ENCODE measurements around the gene DLGAP1.

DNA sequence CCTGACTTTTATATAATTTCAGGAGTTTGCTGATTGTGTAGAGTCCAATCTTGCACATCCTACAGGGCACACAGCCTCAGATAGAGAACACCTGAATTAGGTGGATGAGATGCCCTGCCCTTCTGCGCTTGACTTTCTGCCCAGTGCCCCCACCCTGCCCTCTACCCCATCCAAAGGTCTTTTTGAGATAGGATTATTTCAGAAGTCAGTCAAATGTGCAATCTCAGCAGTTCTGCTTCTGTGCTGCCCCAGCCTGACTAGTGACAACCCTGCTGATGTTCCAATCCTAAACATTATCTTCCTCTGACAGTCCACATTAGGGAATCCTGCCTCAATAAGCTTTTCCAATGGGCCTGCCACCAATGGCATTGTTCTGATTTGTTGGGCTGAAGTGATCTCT, 593.6 kb downstream of the DLGAP1 start:
- TF ChIP-seq, protein P1, sequence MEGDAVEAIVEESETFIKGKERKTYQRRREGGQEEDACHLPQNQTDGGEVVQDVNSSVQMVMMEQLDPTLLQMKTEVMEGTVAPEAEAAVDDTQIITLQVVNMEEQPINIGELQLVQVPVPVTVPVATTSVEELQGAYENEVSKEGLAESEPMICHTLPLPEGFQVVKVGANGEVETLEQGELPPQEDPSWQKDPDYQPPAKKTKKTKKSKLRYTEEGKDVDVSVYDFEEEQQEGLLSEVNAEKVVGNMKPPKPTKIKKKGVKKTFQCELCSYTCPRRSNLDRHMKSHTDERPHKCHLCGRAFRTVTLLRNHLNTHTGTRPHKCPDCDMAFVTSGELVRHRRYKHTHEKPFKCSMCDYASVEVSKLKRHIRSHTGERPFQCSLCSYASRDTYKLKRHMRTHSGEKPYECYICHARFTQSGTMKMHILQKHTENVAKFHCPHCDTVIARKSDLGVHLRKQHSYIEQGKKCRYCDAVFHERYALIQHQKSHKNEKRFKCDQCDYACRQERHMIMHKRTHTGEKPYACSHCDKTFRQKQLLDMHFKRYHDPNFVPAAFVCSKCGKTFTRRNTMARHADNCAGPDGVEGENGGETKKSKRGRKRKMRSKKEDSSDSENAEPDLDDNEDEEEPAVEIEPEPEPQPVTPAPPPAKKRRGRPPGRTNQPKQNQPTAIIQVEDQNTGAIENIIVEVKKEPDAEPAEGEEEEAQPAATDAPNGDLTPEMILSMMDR (IDR thresholded peaks at IDR 0.05) = no peak
- TF ChIP-seq EP300 (IDR thresholded peaks at IDR 0.05) = no peak
- no peak for TF ChIP-seq POLR2A (IDR thresholded peaks at IDR 0.05)

All from gastroesophageal sphincter (tissue), 3 donors.